ENCODE data around the gene MDP1. TPM values are rescaled to one million over a fixed set of nuclear protein-coding genes. Genes with fewer than 3 reads are reported as not detected.
"Not testable (repeated sequence)": the region's sequence is repeated elsewhere in the genome, so short reads cannot be mapped to it uniquely, and the experiment has no call there.

MDP1 gene
- total RNA-seq, 1 experiment from 2014 or later, result 18.8 TPM

- H3K9me3 ChIP-seq (ENCODE audit: control insufficient read depth, low read depth, low read length); H3K4ac ChIP-seq (ENCODE audit: low read depth, low read length); H3K79me2 ChIP-seq (ENCODE audit: insufficient read depth, low read length); H2AFZ ChIP-seq (ENCODE audit: low read length); H3T11ph ChIP-seq (ENCODE audit: low read length); H3K27me3 Mint-ChIP-seq (ENCODE audit: low read depth); H4K5ac ChIP-seq (ENCODE audit: insufficient read length, low read depth, low read length); H2BK15ac ChIP-seq (ENCODE audit: low read depth, low read length); H3K14ac ChIP-seq (ENCODE audit: insufficient read depth, low read length); H3K9ac ChIP-seq (ENCODE audit: extremely low read depth, insufficient read length, low read length); H4K8ac ChIP-seq (replicated peaks; ENCODE audit: insufficient read length, low read depth, low read length); H4K91ac ChIP-seq (ENCODE audit: insufficient read length, low read depth, low read length); H2BK5ac ChIP-seq (ENCODE audit: insufficient read length, low read length); H3K56ac ChIP-seq (ENCODE audit: insufficient read length, low read depth, low read length); H2AK5ac ChIP-seq (ENCODE audit: insufficient read length, low read length); H3K23me2 ChIP-seq (ENCODE audit: insufficient read length, low read depth, low read length, poor library complexity, severe bottlenecking); H3K27me3 ChIP-seq (ENCODE audit: insufficient read depth, low read length); H3K79me1 ChIP-seq (ENCODE audit: insufficient read depth, low read depth, low read length, poor library complexity, severe bottlenecking); H4K20me1 ChIP-seq (ENCODE audit: control insufficient read depth, insufficient read depth, insufficient read length); H3K4me1 ChIP-seq (ENCODE audit: insufficient read depth, low read length); H3K23ac ChIP-seq (ENCODE audit: insufficient read length, low read depth, low read length); H3K18ac ChIP-seq (ENCODE audit: insufficient read length, low read depth, low read length); H2BK120ac ChIP-seq (ENCODE audit: low read depth, low read length, poor library complexity, severe bottlenecking); H2BK20ac ChIP-seq (ENCODE audit: low read depth, low read length, poor library complexity, severe bottlenecking); H2BK12ac ChIP-seq (ENCODE audit: insufficient read length, low read depth, low read length): not testable (repeated sequence)
- H3K4me3 Mint-ChIP-seq, result peak overlapping the region; percentile 28 to 52
- peak; percentile 52 for DNase-seq
- peaks cover 51 to 80% (median 77%) of the 10 kb centered on the region in 3 experiments for H3K36me3 Mint-ChIP-seq (ENCODE audit: insufficient read depth in 1 of 3, low read depth in 3 of 3)
- H3K27ac ChIP-seq (ENCODE audit: insufficient read length, low read depth, low read length), result peak overlapping the region; percentile 89
- peak overlapping the region; percentile 94 to 98 (median 95) for H3K27ac Mint-ChIP-seq
- H3K9me3 Mint-ChIP-seq, result peaks cover 8 to 15% of the 10 kb centered on the region in 2 experiments
- WGBS (ENCODE audit: extremely low coverage, insufficient read length, low lambda C conversion rate), result no CpG with 5 or more reads among the region's 8 CpGs
- peak overlapping the region; percentile 26 for H3K4me2 ChIP-seq (ENCODE audit: insufficient read depth, insufficient read length, low read length)
- peaks cover 29 to 38% of the 10 kb centered on the region in 2 experiments for H3K4me1 Mint-ChIP-seq
Observed at GRCh38 chr14:24202538-24202937, 13.3 kb downstream of the MDP1 start.
